H9 (cell line): ENCODE measurements around the gene TYSND1. TPM values are rescaled to one million over a fixed set of nuclear protein-coding genes. Genes with fewer than 3 reads are reported as not detected.

Experiments used
- DNase-seq: peaks from one replicate; pipeline ENCODE4 v3.0.0-alpha.2; 2017
- H2AFZ ChIP-seq: one replicate; pipeline ENCODE4 v1.6.1; 2013; ENCODE audit warnings: mild to moderate bottlenecking, low read length, control low read depth, moderate library complexity
- H2AK5ac ChIP-seq: 2 replicates; pipeline ENCODE4 v1.6.1; 2013; ENCODE audit warnings: low read length, control low read depth, mixed read lengths; ENCODE audit not compliant: insufficient read length
- H2BK120ac ChIP-seq: one replicate; pipeline ENCODE4 v1.6.1; 2013; ENCODE audit warnings: low read depth, mild to moderate bottlenecking, low read length, control low read depth, inconsistent platforms; ENCODE audit not compliant: poor library complexity, severe bottlenecking
- H2BK12ac ChIP-seq: 2 replicates; pipeline ENCODE4 v1.6.1; 2013; ENCODE audit warnings: low read length, control low read depth, mixed read lengths, low read depth; ENCODE audit not compliant: insufficient read length
- H2BK15ac ChIP-seq: 2 replicates; pipeline ENCODE4 v1.6.1; 2013; ENCODE audit warnings: low read depth, low read length, control low read depth
- H2BK20ac ChIP-seq: one replicate; pipeline ENCODE4 v1.6.1; 2013; ENCODE audit warnings: low read depth, mild to moderate bottlenecking, low read length, control low read depth, inconsistent platforms; ENCODE audit not compliant: poor library complexity, severe bottlenecking
- H2BK5ac ChIP-seq: 2 replicates; pipeline ENCODE4 v1.6.1; 2013; ENCODE audit warnings: low read length, control low read depth, mixed read lengths; ENCODE audit not compliant: insufficient read length
- H3K14ac ChIP-seq: 2 replicates; pipeline ENCODE4 v1.6.1; 2013; ENCODE audit warnings: low read length, control low read depth; ENCODE audit not compliant: insufficient read depth
- H3K18ac ChIP-seq: 2 replicates; pipeline ENCODE4 v1.6.1; 2013; ENCODE audit warnings: low read depth, mild to moderate bottlenecking, mixed read lengths, low read length, control low read depth; ENCODE audit not compliant: insufficient read length
- H3K23ac ChIP-seq: 2 replicates; pipeline ENCODE4 v1.6.1; 2013; ENCODE audit warnings: low read length, control low read depth, mixed read lengths, low read depth; ENCODE audit not compliant: insufficient read length
- H3K23me2 ChIP-seq: 2 replicates; pipeline ENCODE4 v1.6.1; 2013; ENCODE audit warnings: low read depth, mild to moderate bottlenecking, mixed read lengths, low read length, control low read depth; ENCODE audit not compliant: insufficient read length, poor library complexity, severe bottlenecking
- H3K27ac ChIP-seq: 2 replicates; pipeline ENCODE4 v1.5.1; 2013; ENCODE audit warnings: low read length, control low read depth, mixed read lengths, low read depth; ENCODE audit not compliant: insufficient read length
- H3K27me3 ChIP-seq: 2 replicates; pipeline ENCODE4 v1.6.1; 2013; ENCODE audit warnings: low read length, control low read depth, inconsistent platforms; ENCODE audit not compliant: insufficient read depth
- H3K4ac ChIP-seq: 2 replicates; pipeline ENCODE4 v1.6.1; 2013; ENCODE audit warnings: low read depth, mild to moderate bottlenecking, control low read depth, inconsistent platforms, low read length, moderate library complexity
- H3K4me1 ChIP-seq: 2 replicates; pipeline ENCODE4 v1.6.1; 2013; ENCODE audit warnings: low read length, control low read depth, inconsistent platforms; ENCODE audit not compliant: insufficient read depth
- H3K4me2 ChIP-seq: 2 replicates; pipeline ENCODE4 v1.6.1; 2013; ENCODE audit warnings: low read length, control low read depth, mixed read lengths; ENCODE audit not compliant: insufficient read length, insufficient read depth
- H3K56ac ChIP-seq: 2 replicates; pipeline ENCODE4 v1.6.1; 2013; ENCODE audit warnings: low read depth, mild to moderate bottlenecking, mixed read lengths, low read length, control low read depth; ENCODE audit not compliant: insufficient read length
- H3K79me1 ChIP-seq: 2 replicates; pipeline ENCODE4 v1.6.1; 2013; ENCODE audit warnings: low read depth, mild to moderate bottlenecking, moderate library complexity, low read length, control low read depth, inconsistent platforms; ENCODE audit not compliant: insufficient read depth, poor library complexity, severe bottlenecking
- H3K79me2 ChIP-seq: 2 replicates; pipeline ENCODE4 v1.6.1; 2013; ENCODE audit warnings: low read length, control low read depth, inconsistent platforms; ENCODE audit not compliant: insufficient read depth
- H3K9ac ChIP-seq: 2 replicates; pipeline ENCODE4 v1.6.1; 2013; ENCODE audit warnings: low read length, control low read depth, mixed read lengths; ENCODE audit not compliant: insufficient read length; ENCODE audit errors: extremely low read depth
- H3K9me3 ChIP-seq: one replicate; pipeline ENCODE4 v1.6.1; 2013; ENCODE audit warnings: low read depth, low read length, inconsistent platforms; ENCODE audit not compliant: control insufficient read depth
- H3T11ph ChIP-seq: one replicate; pipeline ENCODE4 v1.6.1; 2013; ENCODE audit warnings: mild to moderate bottlenecking, low read length, control low read depth, inconsistent platforms
- H4K20me1 ChIP-seq: one replicate; pipeline ENCODE4 v1.6.1; 2013; ENCODE audit not compliant: control insufficient read depth, insufficient read length, insufficient read depth
- H4K5ac ChIP-seq: 2 replicates; pipeline ENCODE4 v1.6.1; 2013; ENCODE audit warnings: low read depth, mild to moderate bottlenecking, mixed read lengths, low read length, control low read depth; ENCODE audit not compliant: insufficient read length
- H4K8ac ChIP-seq: replicated peaks from 2 replicates; pipeline ENCODE4 v1.6.1; 2013; ENCODE audit warnings: low read length, control low read depth, mixed read lengths, low read depth; ENCODE audit not compliant: insufficient read length
- H4K91ac ChIP-seq: 2 replicates; pipeline ENCODE4 v1.6.1; 2013; ENCODE audit warnings: low read depth, mild to moderate bottlenecking, moderate library complexity, mixed read lengths, low read length, control low read depth; ENCODE audit not compliant: insufficient read length
- H3K27ac Mint-ChIP-seq, 3 experiments: 2 replicates in 2 of 3; 3 replicates in 1 of 3; pipeline ENCODE4 v1.8.0; 2020 to 2021; ENCODE audit warnings: mixed read lengths in 3 of 3, mild to moderate bottlenecking in 1 of 3, moderate library complexity in 1 of 3
- H3K27me3 Mint-ChIP-seq: 2 replicates; pipeline ENCODE4 v1.8.0; 2021; ENCODE audit warnings: low read depth, mild to moderate bottlenecking, moderate library complexity, mixed read lengths
- H3K36me3 Mint-ChIP-seq, 3 experiments: 2 replicates in 2 of 3; 3 replicates in 1 of 3; pipeline ENCODE4 v1.8.0; 2020 to 2021; ENCODE audit warnings: low read depth in 3 of 3, mixed read lengths in 3 of 3; ENCODE audit not compliant: insufficient read depth in 1 of 3
- H3K4me1 Mint-ChIP-seq, 2 experiments: 2 replicates each; pipeline ENCODE4 v1.8.0; 2020; ENCODE audit warnings: mixed read lengths in 2 of 2
- H3K4me3 Mint-ChIP-seq, 2 experiments: 2 replicates in 1 of 2; 3 replicates in 1 of 2; pipeline ENCODE4 v1.8.0; 2020 to 2021; ENCODE audit warnings: mild to moderate bottlenecking in 2 of 2, mixed read lengths in 2 of 2, moderate library complexity in 1 of 2
- H3K9me3 Mint-ChIP-seq, 2 experiments: 2 replicates in 1 of 2; 3 replicates in 1 of 2; pipeline ENCODE4 v1.8.0; 2020; ENCODE audit warnings: mild to moderate bottlenecking in 2 of 2, mixed read lengths in 2 of 2, moderate library complexity in 1 of 2
- CTCF ChIP-seq: fragments of 200-600 bp; sonication (generic); conservative IDR thresholded peaks from 3 replicates; pipeline ENCODE4 v1.8.0; 2021; ENCODE audit warnings: antibody characterized with exemption, mild to moderate bottlenecking
- WGBS: extraction: QIAGEN DNeasy Blood & Tissue Kit; methylation state at CpG from one replicate; pipeline ENCODE4 v1.1.7; 2013; ENCODE audit warnings: missing lambda C conversion rate, low lambda C conversion rate, mixed read lengths; ENCODE audit not compliant: insufficient read length; ENCODE audit errors: extremely low coverage; 5-methylcytosine and 5-hydroxymethylcytosine counted together
- total RNA-seq: library from RNA; stranded (reverse); gene quantifications from 2 replicates; pipeline ENCODE4 v1.2.1, GENCODE V29; 2021

Gene TYSND1
- total RNA-seq, 1 experiment from 2014 or later, result 12.8 TPM

- Histone ChIP-seq H2AK5ac (no peak overlapping the region), H3K14ac (no peak overlapping the region), H3K23ac (no peak overlapping the region), H2BK120ac (no peak overlapping the region), H3K23me2 (no peaks in the 10 kb centered on the region), H2AFZ (no peak overlapping the region), H2BK5ac (no peak overlapping the region), H2BK20ac (no peak overlapping the region), H3T11ph (no peak overlapping the region), H3K4ac (no peak overlapping the region), H3K4me2 (no peak overlapping the region), H4K20me1 (no peaks in the 10 kb centered on the region), H4K5ac (no peak overlapping the region), H3K18ac (no peak overlapping the region), H3K79me1 (no peaks in the 10 kb centered on the region), H4K91ac (no peak overlapping the region), H3K56ac (no peak overlapping the region), H3K9ac (no peak overlapping the region), H2BK15ac (no peak overlapping the region), H2BK12ac (no peak overlapping the region), H3K79me2 (no peaks in the 10 kb centered on the region), H3K27ac (no peak overlapping the region), H3K9me3 (no peaks in the 10 kb centered on the region), H4K8ac (no peak overlapping the region), H3K4me1 (no peaks in the 10 kb centered on the region), H3K27me3 (no peaks in the 10 kb centered on the region)
- no peak overlapping the region for H3K4me3 Mint-ChIP-seq
- no peaks in the 10 kb centered on the region for H3K36me3 Mint-ChIP-seq
- H3K27ac Mint-ChIP-seq, result peak overlapping the region in 1 of 3 experiments; percentile 65; a peak in 1 of 7 replicates
- H3K9me3 Mint-ChIP-seq, result no peaks in the 10 kb centered on the region
- peaks cover 12% of the 10 kb centered on the region for H3K27me3 Mint-ChIP-seq
- DNase-seq, result no peak
- no peaks in the 10 kb centered on the region for H3K4me1 Mint-ChIP-seq
- WGBS, result no CpG with 5 or more reads among the region's 5 CpGs
- no peak for TF ChIP-seq CTCF
These were observed 44.1 kb upstream of the TYSND1 start for GRCh38 chr10:70190581-70190980.
